GM12891 (cell line): ENCODE results near the gene CLMP.

Experiments used
- PAX5 ChIP-seq: IDR thresholded peaks from 2 replicates; pipeline ENCODE4 v1.6.1; 2011; ENCODE audit warnings: low read length, moderate library complexity, mild to moderate bottlenecking; ENCODE audit not compliant: insufficient read depth, severe bottlenecking
- POLR2A ChIP-seq: IDR thresholded peaks from 2 replicates; pipeline ENCODE4 v1.6.1; 2011; ENCODE audit warnings: low read depth, low read length, control low read depth
- POLR2AphosphoS5 ChIP-seq: IDR thresholded peaks from 2 replicates; pipeline ENCODE4 v1.6.1; 2011; ENCODE audit warnings: low read depth, low read length, control low read depth
- TAF1 ChIP-seq: IDR thresholded peaks from 2 replicates; pipeline ENCODE4 v1.6.1; 2011; ENCODE audit warnings: low read depth, low read length, control low read depth

GRCh38 chr11:123144707-123145106 lies 50.3 kb downstream of the CLMP start:
- TF ChIP-seq POLR2AphosphoS5, result no peak
- no peak for TF ChIP-seq POLR2A
- TF ChIP-seq TAF1, result no peak
- TF ChIP-seq PAX5, result no peak
